Choroid plexus epithelial cell (primary cell): ENCODE measurements around the gene MARK1.
A peak's percentile ranks its signal among the peaks of the same experiment; 100 is the strongest.
"Not testable (repeated sequence)": the region's sequence is repeated elsewhere in the genome, so short reads cannot be mapped to it uniquely, and the experiment has no call there.

ENCODE experiments used
- DNase-seq: peaks from one replicate; pipeline ENCODE4 v3.0.0-alpha.2; 2010; ENCODE audit warnings: low read depth
- H3K4me3 ChIP-seq: 2 replicates; pipeline ENCODE4 v1.5.1; 2011; ENCODE audit warnings: low read depth, mild to moderate bottlenecking, control low read depth, low read length, moderate library complexity
- TF ChIP-seq, protein P1 (sequence below): conservative IDR thresholded peaks from 2 replicates; pipeline ENCODE4 v1.5.1; 2011; ENCODE audit warnings: low read depth, mild to moderate bottlenecking, control low read depth, inconsistent platforms, low read length, moderate library complexity

MARK1 gene

DNA sequence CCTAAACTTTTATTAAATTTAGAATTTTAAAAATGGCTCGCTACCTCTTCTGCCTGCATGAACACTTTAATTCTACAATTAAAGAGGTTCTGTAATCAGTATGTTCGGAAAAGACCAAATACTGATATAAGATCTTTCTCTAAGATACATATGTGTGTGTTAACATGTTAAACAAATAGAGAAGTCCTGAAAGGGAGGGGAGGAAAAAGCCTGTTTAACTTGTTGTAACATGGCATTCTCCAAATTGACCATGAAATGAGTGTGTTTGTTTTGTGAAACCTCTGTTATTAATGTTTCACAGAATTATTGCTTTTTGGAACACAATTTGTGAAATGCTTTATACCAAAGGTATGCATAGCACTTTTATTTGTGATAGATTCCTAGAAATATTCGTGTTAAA, 77.0 kb downstream of the MARK1 start:
- TF ChIP-seq, protein P1, sequence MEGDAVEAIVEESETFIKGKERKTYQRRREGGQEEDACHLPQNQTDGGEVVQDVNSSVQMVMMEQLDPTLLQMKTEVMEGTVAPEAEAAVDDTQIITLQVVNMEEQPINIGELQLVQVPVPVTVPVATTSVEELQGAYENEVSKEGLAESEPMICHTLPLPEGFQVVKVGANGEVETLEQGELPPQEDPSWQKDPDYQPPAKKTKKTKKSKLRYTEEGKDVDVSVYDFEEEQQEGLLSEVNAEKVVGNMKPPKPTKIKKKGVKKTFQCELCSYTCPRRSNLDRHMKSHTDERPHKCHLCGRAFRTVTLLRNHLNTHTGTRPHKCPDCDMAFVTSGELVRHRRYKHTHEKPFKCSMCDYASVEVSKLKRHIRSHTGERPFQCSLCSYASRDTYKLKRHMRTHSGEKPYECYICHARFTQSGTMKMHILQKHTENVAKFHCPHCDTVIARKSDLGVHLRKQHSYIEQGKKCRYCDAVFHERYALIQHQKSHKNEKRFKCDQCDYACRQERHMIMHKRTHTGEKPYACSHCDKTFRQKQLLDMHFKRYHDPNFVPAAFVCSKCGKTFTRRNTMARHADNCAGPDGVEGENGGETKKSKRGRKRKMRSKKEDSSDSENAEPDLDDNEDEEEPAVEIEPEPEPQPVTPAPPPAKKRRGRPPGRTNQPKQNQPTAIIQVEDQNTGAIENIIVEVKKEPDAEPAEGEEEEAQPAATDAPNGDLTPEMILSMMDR: no peak
- no peak overlapping the region for H3K4me3 ChIP-seq
- DNase-seq: no peak

DNA sequence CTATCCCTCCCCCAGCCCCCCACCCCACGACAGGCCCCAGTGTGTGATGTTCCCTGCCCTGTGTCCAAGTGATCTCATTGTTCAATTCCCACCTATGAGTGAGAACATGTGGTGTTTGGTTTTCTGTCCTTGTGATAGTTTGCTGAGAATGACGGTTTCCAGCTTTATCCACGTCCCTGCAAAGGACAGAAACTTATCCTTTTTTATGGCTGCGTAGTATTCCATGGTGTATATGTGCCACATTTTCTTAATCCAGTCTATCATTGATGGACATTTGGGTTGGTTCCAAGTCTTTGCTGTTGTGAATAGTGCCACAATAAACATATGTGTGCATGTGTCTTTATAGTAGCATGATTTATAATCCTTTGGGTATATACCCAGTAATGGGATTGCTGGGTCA, 77.7 kb downstream of the MARK1 start:
- not testable (repeated sequence) for H3K4me3 ChIP-seq, DNase-seq

DNA sequence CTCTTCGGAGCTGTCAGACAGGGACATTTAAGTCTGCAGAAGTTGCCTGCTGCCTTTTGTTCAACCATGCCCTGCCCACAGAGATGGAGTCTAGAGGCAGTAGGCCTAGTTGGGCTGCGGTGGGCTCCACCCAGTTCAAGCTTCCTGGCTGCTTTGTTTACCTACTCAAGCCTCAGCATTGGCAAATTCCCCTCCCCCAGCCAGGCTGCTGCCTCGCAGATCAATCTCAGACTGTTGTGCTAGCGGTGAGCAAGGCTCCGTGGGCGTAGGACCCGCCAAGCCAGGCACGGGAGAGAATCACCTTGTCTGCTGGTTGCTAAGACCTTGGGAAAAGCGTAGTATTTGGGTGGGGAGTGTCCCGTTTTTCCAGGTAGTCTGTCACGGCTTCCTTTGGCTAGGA, 83.2 kb downstream of the MARK1 start:
- not testable (repeated sequence) for H3K4me3 ChIP-seq, DNase-seq

DNA sequence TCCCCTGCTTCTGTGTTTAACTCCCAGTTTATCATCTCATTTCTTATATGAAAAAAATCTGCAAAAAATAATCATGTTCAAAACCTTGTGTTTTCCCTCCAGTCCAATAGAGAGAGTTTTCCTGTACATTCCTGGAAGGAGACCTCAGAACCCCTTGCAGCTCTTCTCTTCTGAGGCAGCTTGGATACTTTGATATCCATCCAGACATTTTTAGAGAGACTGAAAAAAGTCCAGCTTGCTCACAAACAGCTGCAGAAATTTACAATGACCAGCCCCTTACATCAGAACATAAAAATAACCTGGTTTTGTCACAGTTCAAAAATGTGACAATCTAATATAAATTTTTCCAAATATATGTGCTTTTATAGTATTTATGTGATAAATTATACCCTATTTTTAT, 88.9 kb downstream of the MARK1 start:
- DNase-seq: no peak
- H3K4me3 ChIP-seq: no peak overlapping the region
- TF ChIP-seq, protein P1: no peak

DNA sequence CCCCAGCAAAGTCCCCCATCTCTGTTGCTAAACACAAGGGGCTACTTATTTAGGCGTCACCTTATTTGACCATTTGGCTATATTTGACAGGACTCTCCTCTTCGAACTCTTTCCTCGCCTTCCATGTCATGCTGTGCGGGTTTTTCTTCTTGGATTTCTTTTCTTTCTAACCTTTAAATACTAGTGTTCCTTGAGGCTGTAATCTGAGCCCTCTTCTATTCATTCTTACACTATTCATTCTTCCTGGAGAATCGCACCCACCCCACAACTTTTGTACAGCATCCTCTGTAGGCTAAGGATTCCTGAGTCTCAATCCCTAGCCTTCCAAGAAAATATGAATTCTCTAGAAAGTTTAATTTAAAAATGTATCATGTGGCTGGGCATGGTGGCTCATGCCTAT, 100.5 kb downstream of the MARK1 start:
- H3K4me3 ChIP-seq: no peak overlapping the region
- TF ChIP-seq, protein P1: no peak
- no peak for DNase-seq

DNA sequence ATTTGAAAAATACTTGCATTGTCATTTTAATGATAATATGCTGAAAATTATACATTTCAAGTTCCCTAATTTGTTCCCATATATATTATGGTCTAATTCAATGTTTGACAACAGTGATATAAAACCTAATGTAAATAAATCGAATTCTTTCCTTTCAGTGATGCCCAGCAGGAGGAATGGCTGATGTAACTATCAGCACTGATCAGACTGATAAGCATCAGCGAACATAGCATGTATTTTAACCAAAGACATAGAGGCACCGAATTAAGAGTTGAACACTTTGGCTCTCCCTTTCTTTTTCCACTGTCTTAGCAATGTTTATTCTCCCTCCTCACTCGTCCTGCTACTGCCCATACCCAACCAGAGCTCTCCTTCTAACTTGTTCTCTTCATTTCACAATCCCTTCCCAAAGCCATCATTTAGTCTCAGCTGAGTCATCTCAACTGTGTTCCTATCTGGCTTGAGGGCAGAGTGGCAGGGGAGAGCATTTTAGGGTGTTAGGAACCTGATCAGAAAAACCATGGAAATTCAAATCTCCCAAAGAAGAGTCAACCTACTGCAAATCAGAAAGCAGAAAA, 103.4 kb downstream of the MARK1 start:
- no peak overlapping the region for H3K4me3 ChIP-seq
- TF ChIP-seq, protein P1: no peak
- DNase-seq: peak; percentile 2

DNA sequence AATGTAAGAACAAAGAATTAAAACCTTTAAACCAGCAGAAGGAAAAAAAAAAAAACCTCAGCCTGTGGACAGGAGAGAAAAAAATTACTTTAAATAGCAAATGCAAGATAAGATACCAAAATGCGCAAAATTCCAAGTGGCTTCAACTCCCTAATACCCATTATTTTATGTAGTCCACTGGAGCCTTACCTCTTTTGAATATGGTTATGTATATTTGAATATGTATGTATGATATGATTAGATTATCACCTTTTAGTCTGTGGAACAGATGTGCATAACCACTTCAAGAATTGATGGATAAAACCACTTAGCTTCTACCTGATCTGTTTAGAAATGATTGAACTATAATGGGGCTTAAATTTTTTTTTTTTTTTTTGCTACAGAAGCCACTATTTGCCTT, 109.8 kb downstream of the MARK1 start:
- TF ChIP-seq, protein P1: no peak
- DNase-seq: no peak

DNA sequence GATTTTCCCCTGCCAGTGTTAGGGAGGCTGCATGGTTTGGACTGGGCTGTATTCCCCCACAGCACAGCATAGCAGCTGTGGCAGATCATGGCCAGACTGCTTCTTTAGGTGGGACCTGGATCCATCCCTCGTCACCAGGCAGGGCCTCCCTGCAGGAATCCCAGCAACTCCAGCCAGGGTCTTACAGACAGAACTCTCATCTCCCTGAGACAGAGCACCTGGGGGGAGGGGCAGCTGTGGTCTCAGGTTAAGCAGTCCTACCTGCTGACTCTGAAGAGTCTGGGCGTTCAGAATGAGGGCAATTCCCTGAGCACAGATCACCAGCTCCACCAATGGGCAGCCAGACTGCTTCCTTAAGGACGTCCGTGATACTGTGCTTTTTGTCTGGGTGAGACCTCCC, 114.3 kb downstream of the MARK1 start:
- H3K4me3 ChIP-seq: no peak overlapping the region
- TF ChIP-seq, protein P1: no peak
- no peak for DNase-seq

More for the DNA sequence above, 109.8 kb downstream of the MARK1 start:
- no peak overlapping the region for H3K4me3 ChIP-seq
